Middle frontal gyrus (tissue), 1 donor: ENCODE measurements around the gene CFAP92.

Experiments used
- DNase-seq: peaks from one replicate; pipeline ENCODE4 v3.0.0-alpha.2; 2015; ENCODE audit warnings: low spot score; ENCODE audit errors: extremely low spot score

Gene CFAP92

DNA sequence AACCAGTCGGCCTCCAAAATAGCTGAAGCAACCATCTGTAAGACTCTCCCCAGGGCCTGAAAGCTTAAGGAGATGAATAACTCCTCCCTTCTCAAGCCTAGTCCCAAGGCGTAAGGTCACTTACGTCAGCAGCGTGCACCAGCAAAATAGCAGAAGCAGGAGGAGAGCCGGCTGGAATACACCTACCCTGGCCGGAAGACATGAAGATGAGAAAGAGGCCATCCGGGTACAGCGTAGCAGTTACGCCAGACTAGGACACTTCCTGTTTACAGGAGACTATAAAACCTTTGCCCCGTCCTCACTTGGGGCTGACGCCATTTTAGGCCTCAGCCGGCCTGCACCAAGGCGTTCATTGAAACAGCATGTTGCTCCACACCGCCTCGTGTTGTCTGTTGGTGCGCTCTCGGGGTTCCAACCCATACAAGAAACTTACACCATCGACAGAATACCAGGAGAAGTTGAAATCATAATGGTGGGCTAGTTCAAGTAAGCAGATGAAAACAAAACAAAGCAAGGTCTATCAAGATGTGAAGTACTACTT lies 2.5 kb downstream of the CFAP92 start:
- DNase-seq, result no peak

DNA sequence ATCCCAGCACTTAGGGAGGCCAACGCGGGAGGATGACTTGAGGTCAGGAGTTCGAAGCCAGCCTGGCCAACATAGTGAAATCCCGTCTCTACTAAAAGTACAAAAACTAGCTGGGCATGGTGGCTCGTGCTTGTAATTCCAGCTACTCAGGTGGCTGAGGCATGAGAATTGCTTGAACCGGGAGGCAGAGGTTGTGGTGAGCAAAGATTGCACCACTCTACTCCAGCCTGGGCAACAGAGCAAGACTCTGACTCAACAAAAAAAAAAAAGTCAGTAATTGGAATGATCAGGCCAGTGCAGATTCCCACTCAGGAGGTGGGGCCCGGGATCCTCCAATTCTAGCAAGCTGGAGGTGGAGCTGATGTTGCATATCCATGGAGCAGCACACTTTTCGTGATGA lies 5.6 kb downstream of the CFAP92 start:
- no peak for DNase-seq

DNA sequence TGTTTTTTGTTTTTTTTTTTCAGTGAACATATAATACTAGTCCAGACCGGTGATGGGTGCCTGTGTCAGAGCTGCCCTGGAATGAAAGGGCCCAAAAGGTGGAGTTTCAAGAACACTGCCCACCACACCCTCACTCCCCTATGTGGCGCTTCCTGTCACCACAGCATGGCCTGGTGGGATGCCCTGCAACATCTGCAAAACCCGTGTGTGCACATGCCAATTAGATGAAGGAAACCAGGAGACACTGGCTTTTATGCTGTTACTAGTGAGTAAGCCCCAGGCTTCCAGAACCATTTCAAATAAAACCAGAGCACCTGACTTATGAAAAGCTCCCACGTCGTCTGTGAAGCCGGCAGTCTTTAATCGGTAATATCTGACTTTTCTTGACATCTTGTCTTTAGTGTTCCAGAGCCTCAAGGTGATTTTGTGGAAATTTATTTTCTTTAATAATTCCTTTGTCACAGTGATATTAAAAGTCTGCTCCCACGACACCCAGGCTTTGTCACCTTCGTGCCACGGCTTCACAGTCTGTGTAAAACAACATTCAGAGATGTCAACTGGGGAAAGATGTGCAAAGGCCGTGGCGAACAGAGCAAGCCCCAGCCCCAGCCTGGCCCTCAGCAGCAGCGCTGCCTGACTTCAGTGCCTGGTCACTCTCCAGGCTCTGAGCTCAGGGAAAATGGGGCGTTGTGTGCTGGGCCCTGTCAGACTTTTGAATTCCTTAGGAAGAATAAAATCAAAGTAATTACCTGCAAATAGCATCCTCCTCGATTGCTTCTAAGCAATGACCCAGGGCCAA lies 6.4 kb downstream of the CFAP92 start:
- DNase-seq, result no peak

DNA sequence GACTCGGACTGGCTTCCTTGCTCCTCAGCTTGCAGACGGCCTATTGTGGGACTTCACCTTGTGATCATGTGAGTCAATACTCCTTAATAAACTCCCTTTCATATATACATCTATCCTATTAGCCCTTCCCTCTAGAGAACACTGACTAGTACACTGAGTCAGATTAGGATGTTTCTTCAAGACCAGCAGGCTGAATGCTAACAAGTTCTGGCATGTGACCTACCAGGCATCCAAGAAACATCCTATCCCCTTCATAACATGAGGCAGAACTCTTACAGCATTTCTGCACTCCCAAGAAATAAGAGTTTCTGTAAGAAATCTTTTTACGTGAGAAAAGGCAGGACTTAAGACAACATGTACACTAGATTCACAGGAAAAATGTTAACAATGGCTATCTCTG lies 9.3 kb downstream of the CFAP92 start:
- DNase-seq, result no peak

DNA sequence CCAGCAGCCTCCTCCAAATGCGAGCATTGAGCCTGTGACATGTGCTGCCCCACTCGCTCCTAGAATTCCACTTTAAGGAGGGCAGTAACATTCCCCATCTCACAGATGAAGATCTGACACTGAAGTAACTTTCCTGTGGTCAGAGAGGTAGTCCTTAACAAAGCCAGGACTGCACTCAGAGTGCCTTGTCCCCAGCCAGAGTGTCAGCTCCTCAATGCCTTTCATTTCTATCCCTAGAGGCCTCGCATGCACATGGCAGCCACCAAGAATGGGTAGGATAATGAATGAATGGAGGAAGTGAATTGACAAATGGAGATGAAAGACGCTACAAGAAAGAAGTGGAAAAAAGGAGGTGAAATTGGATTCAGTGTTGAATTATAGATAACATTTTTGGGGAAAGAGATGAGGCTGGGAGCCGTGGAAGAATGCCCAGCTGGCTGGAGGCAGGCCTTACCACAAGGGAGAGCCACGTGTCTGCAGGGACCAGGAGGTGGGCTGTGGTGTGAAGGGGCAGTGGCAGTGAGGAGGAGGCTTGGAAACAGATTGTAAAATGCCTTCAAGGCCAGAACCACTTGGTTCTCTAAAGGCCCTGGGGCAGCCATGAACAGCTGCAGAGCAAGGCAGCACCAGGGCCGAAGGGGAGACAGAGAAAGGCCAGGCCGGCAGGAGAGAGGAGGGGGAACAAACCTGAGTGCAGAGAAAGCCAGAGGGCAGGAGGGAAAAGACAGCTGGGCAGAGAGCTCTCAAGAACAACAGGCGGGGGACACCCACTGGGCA lies 10.4 kb downstream of the CFAP92 start:
- no peak for DNase-seq

DNA sequence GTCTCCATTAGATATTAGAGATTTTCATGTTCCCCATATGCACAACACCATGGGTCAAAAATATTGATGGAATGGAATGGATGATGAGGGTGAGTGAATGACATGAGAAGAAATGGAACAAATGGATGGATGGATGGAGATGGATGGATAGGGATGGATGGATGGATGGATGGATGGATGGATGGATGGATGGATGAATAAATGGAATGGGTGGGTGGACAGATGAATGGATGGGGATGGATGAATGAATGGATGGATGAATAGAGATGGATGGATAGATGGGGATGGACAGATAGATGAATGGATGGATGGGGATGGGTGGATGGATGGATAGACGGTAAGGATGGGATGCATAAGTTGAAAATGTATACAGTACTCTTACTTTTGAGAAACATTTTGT lies 18.6 kb downstream of the CFAP92 start:
- no peak for DNase-seq

DNA sequence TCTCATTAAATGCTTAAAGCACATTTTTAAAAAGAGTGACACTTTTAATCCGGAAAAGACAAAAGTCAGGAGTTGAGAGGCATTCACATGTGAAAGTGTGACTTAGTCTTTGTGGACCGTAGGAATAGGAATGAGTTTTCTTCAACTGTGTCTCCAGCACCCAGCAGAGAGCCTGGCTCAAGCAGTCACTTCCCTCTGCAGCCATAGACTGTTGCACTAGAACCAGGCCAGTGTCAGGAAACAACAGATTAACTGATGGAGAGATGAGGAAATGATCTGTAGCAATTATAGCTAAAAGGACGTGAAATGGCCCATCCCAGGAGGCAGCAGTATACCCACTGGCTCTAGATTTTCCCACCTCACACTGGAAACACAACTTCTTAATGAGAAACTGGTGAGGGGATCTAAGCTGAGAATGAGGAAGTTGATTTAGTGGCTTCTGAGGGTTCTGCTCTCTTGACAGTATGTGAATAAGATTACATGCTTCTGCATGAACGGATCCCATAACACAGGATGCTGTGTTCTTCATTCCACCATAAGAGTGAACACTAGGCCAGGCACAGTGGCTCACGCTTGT lies 19.8 kb downstream of the CFAP92 start:
- DNase-seq, result no peak

DNA sequence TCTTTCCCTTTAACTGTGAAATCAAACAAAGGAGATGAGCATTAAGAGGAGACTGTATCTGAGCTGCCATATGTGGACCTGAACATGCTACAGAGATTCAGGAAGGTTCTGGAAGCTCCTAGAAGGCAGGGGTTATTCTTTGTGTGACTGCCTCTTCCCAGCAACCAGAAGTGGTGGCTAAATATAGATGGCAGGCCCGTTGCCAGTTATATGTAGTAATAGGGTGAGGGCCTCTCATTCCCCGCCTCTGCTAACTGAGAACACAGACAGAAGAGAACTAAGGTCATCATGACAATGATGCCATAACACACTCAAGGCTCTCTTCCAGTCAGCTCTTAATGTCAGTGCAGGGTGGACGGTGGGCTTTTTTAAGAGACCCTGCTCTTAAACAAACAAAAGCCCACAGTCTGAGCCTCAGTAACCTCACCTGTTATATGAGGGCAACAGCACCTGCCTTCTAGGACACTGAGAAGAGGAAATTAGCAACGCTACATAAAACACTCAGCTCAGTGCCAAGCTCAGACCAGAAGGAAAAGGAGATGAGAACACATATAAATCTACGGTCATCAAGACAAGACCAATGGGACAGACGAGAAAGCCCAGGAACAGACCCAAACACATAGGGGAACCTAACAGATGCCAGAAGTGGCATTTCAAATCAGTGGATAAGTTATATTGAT lies 22.3 kb downstream of the CFAP92 start:
- DNase-seq, result no peak

DNA sequence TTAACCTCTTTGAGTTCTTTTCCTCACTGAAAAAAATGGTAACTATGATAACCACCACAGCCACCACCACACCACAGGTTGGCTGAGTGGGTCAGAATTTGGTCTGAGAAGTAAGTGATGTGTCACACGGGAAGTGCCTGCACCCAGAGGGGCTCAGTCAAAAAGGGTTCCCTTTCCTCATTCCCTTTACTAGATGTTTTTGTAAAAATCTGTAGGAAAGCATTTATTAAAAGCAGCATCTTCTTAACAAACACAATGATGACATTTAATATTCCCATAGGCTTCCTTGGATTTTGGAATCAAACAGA lies 23.2 kb downstream of the CFAP92 start:
- no peak for DNase-seq

DNA sequence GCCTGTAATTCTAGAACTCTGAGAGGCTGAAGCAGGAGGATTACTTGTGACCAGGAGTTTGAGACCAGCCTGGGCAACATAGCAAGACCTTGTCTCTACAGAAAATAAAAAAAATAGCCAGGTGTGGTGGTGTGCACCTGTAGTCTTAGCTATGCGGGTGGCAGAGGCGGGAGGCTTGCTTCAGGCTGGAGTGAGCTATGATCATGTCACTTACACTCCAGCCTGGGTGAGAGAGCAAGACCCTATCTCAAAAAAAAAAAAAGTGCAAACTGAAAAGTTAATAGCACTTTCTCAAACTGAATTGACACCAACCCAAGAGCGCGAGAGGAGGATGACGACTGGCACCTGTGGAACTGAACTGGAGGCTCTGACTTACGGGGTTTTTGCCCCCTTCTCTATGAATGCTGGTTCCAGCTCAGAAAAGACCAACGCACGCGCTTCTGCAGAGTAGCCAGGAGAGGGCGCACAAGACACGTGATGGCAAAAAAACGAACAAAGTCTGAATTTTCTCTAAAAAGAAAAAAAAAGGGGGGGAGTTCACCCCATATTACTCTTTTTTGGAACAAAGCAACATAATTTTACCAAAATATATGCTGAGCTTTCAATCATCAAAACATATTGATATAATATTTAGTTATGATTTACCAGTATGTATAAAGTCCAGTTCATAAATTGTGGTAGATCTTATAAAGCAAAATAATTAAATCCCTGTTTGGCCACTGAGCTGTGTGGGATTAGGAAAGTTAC lies 23.7 kb downstream of the CFAP92 start:
- DNase-seq, result no peak

DNA sequence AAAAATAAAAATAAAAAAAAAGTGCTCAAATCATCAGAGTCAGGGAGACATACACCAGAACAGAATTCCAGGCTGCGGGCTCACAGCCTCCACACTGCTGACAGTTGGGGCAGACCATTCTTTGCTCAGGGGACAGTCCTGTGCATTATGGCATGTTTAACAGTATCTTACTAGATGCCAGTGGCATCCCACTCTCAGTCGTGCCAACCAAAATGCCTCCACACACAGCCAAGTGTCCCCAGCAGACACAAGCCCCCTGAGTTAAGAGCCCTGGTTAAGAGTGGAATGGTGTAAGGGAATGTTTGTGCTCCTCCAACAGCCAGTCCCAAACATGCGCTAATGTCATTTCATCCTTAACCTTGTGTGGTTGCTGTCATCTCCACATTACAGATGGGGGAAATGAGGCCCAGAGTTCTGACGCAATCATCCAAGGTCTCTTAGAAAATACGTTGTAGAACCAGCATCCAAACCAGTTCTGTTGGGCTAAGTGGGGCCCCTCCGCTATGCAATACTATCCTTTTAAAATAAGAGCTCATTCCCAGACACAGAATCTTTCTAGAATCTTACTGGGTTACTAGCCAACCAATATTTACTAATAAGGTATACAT lies 26.0 kb downstream of the CFAP92 start:
- DNase-seq, result no peak

DNA sequence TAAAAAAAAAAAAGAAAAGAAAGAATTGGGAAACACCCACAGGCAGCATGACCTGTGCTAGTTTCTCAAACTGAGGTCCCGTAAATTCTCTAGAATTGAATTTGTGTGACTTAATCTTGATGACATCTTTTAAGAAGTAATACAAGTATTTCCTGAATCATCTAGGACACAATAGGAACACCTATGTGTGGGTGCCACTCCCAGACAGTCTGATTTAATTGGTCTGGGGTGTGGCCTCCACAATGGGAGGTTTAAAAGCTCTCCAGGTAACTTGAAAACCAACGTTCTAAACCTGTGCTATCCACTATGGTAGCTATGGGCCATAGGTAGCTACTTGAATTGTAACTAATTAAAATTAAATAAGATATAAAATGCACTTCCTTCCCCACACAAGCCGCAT lies 28.1 kb downstream of the CFAP92 start:
- no peak for DNase-seq

DNA sequence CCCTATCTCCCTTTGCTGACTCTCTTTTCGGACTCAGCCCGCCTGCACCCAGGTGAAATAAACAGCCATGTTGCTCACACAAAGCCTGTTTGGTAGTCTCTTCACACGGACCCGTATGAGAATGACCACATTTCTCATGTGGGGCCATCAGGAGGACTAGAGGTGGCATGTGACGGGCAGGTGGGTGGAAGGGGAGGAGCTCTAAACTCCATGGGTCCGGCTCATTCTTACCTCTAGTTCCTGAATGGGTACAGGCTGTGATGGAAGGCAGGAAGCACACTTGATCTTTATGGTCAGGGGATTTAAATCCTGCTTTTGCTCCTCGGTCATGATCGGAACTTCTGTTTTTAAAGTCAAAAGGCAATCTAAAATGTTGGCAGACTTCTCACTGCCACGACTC lies 28.6 kb downstream of the CFAP92 start:
- no peak for DNase-seq

DNA sequence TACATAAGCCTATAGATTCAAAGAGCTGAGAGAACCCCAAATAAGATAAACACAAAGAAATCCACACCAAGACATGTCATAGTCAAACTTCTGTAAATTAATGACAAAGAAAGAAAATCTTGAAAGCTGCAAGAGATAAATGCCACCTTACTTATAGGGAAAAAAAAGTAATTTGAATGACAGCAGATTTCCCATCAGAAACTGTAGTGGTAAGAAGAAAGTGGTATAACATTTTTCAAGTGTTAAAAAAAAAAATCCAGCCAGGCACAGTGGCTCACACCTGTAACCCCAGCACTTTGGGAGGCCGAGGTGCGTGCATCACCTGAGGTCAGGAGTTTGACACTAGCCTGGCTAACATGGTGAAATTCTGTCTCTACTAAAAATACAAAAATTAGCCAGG lies 37.4 kb downstream of the CFAP92 start:
- no peak for DNase-seq

DNA sequence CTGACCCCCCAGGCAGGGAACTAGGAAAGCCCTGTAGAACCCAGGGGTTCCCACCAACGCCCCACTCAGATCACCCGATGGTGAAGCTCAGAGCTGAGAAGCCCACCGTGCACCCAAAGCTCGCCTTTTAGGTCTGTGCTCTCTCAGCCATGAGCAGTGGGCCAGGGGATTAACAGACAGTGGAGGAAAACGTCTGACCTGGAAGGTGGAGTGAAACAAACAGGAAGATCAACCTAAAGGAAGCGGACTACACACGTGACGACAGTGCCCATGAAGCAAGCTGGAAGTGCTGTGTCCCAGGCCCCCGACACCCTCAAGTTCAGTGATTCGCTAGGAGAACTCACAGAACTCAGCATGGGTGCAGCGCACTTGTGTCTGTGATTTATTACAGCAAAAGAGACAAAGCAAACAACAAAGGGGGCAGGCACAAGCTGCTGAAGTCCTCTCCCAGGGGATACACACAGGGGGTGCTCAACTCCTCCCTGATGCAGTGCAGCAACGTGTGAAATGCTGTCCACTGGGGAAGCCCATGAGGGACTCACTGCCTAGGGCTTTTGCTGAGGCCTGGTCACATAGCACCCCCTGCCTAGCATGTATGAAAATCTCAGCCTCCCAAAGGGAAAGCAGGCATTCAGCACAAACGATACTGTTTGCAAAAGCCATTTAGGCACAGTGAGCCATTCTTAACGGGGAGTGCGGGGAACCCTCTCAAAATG lies 43.5 kb downstream of the CFAP92 start:
- no peak for DNase-seq

DNA sequence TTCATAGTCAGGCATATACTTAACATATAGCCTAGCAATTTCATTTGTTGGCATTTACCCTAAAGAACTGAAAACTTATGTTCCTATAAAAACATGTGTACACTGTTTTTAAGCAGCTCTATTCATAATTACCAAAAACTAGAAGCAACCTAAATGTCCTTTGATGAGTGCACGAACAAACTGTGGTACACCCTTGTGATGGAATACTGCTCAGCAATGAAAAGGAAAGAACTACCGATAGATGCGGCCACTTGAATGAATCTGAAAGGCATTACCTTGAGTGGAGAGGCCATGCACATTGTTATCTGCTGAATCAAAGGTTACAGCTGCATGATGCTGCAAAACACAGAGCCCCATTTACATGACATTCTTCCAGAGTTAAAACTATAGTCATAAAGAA lies 44.7 kb downstream of the CFAP92 start:
- DNase-seq, result no peak

DNA sequence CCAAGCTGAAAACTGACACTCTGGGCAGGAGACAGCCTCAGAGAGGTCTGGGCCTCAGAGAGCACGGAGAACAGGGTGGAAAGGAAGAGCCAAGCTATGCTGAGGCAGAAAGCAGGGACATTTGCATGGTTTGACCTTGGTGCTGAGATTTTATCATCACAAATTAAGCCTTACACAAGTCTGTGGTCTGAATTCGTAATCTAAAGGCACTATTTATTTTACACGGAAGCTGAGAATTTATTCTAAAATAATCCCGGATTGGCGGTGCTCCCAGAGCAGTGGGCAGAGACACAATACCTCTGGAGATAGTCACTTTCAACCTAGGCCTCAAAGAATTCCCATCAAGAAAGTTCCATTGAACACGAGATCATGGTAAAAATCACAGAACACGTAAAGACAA lies 47.5 kb downstream of the CFAP92 start:
- DNase-seq, result no peak

DNA sequence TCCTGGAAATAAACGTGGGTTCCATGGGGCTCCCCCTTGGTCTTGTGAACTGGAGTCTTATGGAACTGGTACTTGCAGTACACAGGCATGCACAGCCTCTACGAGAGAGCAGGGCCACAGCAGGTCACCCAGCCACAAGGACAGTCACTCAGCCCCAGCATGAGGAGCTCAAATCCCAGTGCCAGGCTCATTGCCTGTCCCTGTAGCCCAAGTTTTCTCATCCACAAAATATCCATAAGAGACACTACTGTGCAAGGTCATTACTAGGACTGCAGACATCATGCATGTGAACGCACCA lies 48.0 kb downstream of the CFAP92 start:
- no peak for DNase-seq

DNA sequence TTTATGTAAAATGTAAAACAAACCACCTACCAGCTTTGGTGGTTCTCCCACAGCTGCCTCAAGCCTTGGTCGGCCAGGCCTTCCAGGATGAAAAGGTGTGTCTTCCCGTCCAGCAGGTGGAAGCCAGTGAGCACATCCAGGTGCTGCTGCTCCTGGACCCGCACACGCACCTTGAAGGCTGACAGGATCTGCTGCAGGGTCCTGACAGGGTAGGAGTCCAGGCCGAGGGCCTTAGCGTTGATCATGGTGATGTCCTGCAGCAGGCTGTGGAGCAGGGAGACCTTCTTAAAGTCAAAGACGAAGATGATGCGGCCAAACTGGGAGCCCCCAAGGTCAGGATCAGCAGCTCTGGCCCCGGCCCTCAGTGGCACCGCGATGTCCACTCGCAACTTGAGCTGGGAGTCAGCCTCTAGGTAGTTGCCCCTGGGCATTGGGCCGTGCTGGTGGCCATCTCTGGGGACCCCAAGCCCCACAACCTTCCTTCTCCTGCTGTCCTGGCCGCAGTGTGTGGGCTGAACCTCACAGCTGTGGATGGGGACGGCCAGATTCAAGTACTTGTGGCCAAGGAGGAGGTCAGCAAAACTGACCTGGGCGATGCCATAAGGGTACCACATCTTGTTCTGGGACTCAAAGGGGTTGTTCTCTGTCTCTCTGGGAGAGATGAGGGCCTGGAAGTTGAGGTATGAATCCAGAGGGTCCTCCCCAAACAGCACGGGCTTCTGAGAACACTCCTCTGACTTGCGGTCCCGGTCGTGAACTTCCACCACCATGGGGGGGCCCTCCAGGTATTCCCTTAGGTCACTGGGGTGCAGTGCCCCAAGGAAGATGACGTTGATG lies 48.6 kb downstream of the CFAP92 start:
- DNase-seq, result no peak
